ENCODE measurements around the gene CLTA.

CLTA gene

DNA sequence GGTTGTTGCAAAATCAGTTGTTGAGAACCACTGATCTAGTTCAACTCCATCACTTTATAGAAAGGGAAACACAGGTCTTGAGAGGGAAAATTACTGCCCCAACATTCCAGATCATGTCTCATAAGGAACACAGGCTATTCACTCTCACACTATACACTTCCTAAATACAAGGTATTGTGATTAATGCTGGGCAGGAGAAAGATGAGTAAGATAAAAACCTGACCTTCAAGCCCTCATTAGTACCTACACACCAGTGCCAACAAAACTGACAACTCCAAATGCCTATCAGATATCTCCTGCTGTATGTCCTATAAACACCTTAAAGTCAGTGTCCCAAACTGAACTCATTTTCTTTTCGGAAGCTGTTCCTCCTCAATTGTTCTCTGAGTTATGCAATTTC, 59.4 kb downstream of the CLTA start:
- H3K27ac ChIP-seq: no peak overlapping the region; the same call in 1 of the 2 replicates
- TF ChIP-seq, protein P1, sequence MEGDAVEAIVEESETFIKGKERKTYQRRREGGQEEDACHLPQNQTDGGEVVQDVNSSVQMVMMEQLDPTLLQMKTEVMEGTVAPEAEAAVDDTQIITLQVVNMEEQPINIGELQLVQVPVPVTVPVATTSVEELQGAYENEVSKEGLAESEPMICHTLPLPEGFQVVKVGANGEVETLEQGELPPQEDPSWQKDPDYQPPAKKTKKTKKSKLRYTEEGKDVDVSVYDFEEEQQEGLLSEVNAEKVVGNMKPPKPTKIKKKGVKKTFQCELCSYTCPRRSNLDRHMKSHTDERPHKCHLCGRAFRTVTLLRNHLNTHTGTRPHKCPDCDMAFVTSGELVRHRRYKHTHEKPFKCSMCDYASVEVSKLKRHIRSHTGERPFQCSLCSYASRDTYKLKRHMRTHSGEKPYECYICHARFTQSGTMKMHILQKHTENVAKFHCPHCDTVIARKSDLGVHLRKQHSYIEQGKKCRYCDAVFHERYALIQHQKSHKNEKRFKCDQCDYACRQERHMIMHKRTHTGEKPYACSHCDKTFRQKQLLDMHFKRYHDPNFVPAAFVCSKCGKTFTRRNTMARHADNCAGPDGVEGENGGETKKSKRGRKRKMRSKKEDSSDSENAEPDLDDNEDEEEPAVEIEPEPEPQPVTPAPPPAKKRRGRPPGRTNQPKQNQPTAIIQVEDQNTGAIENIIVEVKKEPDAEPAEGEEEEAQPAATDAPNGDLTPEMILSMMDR (conservative IDR thresholded peaks at IDR 0.05): no peak

DNA sequence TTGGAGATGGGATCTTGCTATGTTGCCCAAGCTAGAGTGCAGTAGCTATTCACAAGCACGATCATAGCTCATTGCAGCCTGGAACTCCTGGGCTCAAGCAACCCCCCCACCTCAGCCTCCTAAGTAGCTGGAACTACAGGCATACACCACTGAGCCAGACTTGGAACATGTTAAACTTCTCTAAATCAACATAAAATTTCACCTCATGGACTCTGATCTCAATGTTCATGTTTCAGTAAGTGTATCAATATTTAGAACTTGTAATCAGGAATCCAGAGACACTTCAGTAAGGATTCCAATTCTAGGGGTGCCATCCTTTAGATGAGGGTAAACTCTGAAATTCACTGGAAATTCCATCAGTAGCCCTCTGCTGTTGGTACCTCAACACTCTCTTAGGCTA, 60.7 kb downstream of the CLTA start:
- peak overlapping the region; percentile 25; the same call in 1 of the 2 replicates for H3K27ac ChIP-seq
- TF ChIP-seq, protein P1 (conservative IDR thresholded peaks at IDR 0.05): no peak

DNA sequence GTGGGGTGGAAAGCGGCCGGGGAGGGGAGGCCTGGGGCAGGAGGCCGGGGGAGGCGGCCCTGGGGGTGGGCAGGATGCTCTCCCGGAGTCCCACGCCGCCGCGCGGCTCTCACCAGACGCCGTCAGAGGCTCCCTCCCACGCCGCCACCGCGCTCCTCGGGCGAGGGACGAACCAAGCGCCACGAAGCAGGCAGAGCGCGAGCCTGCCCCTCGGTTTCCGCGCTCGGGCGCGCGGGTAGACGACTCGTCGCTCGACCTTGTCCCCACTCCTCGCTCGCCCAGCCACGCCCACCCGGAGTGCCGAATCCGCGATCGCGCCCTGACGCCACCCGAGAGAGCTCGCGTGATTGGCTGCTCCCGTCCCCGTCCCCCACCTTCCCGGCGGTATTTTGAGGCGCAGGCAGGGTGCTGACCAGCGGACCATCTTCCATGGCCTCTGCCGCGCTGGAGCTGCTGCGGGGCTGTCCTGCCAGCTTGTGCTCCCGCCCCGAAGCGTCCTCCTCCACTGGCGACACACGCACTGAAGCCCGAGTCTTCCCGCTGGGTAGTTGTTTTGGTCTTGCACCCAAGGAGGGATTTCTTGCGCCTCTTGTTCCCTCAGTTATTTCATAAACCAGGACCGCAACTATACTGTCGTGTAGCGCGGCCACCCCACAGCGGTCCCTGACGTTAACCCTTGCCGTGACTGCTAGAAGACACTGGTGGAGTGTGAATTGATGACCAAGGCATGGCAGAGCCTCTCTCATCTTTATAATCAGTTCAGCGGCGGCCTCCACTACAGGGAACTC, 67.7 kb downstream of the CLTA start, which contains the start of gene GNE:
Gene GNE (minus strand): TSS at position 241 of the 788 bp plus-strand sequence. CDS start 9,093 bp downstream, outside the sequence.
- TF ChIP-seq, protein P1 (conservative IDR thresholded peaks at IDR 0.05): no peak
- H3K27ac ChIP-seq: peak within 1 kb of the TSS; percentile 73

DNA sequence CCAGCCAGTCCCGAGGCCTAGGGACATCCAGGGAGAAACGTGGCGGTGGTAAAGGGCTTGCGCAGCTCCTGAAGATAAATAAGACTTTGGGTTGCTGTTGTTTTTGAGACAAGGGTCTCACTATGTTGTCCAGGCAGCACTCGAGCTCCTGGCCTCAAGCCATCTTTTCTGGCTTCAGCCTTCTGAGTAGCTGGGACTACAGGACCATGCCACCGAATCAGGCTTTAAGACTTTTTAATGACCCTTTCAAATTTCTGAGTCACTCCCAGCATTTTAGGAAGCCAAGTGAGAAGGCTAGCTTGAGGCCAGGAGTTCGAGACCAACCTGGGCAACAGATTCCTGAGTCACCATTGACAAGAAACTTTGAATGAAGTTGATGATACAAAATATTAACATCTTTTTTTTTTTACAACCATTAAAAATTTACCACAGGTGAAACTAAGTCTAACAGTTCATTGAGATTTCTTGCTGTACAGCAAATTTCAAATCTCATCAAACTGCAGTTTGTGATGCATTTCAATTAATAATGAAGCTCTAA, 68.3 kb downstream of the CLTA start:
- H3K27ac ChIP-seq: peak overlapping the region; percentile 73

More for the DNA sequence above, 68.3 kb downstream of the CLTA start:
- TF ChIP-seq, protein P1 (conservative IDR thresholded peaks at IDR 0.05): no peak

Data from VCaP (cell line).